Endodermal cell (in vitro differentiated cells): ENCODE results near the gene GPR39. TPM values are rescaled to one million over a fixed set of nuclear protein-coding genes. Genes with fewer than 3 reads are reported as not detected.

Experiments
- DNase-seq: peaks from one replicate; pipeline ENCODE4 v3.0.0-alpha.2; 2017
- H3K27ac ChIP-seq: 2 replicates; pipeline ENCODE4 v1.5.1; 2013; ENCODE audit warnings: mild to moderate bottlenecking, low read depth, low read length, moderate library complexity
- H3K27me3 ChIP-seq: 2 replicates; pipeline ENCODE4 v1.6.1; 2013; ENCODE audit warnings: mild to moderate bottlenecking, low read length, moderate library complexity; ENCODE audit not compliant: insufficient read depth, control insufficient read depth, poor library complexity, severe bottlenecking
- H3K36me3 ChIP-seq: 2 replicates; pipeline ENCODE4 v1.7.0; 2013; ENCODE audit warnings: mild to moderate bottlenecking, low read length, moderate library complexity; ENCODE audit not compliant: control insufficient read depth, insufficient read depth
- H3K4me1 ChIP-seq: one replicate; pipeline ENCODE4 v1.7.0; 2013; ENCODE audit warnings: low read length; ENCODE audit not compliant: control insufficient read depth, insufficient read depth
- H3K4me3 ChIP-seq: 2 replicates; pipeline ENCODE4 v1.5.1; 2013; ENCODE audit warnings: mild to moderate bottlenecking, low read length, moderate library complexity
- H3K9ac ChIP-seq: 2 replicates; pipeline ENCODE4 v1.6.1; 2013; ENCODE audit warnings: mild to moderate bottlenecking, low read length, moderate library complexity; ENCODE audit not compliant: poor library complexity, severe bottlenecking; ENCODE audit errors: extremely low read depth
- H3K9me3 ChIP-seq: 2 replicates; pipeline ENCODE4 v1.6.1; 2013; ENCODE audit warnings: mild to moderate bottlenecking, low read length, moderate library complexity; ENCODE audit not compliant: control insufficient read depth
- H3K27ac Mint-ChIP-seq: 2 replicates; pipeline ENCODE4 v1.8.0; 2020; ENCODE audit warnings: mixed read lengths
- H3K27me3 Mint-ChIP-seq: 2 replicates; pipeline ENCODE4 v1.8.0; 2021; ENCODE audit warnings: mild to moderate bottlenecking, mixed read lengths; ENCODE audit not compliant: insufficient read depth
- H3K36me3 Mint-ChIP-seq: 2 replicates; pipeline ENCODE4 v1.8.0; 2020; ENCODE audit warnings: low read depth, mixed read lengths
- H3K4me1 Mint-ChIP-seq: 2 replicates; pipeline ENCODE4 v1.8.0; 2020; ENCODE audit warnings: mixed read lengths
- H3K4me3 Mint-ChIP-seq: 2 replicates; pipeline ENCODE4 v1.8.0; 2020; ENCODE audit warnings: mild to moderate bottlenecking, moderate library complexity, mixed read lengths
- H3K9me3 Mint-ChIP-seq: 2 replicates; pipeline ENCODE4 v1.8.0; 2020; ENCODE audit warnings: mild to moderate bottlenecking, mixed read lengths
- CTCF ChIP-seq: fragments of 200-600 bp; sonication (generic); conservative IDR thresholded peaks from 2 replicates; pipeline ENCODE4 v1.5.0; 2021; ENCODE audit warnings: antibody characterized with exemption, mild to moderate bottlenecking
- WGBS, 2 experiments: methylation state at CpG; one replicate each; pipeline versions ENCODE4 v1.1.5 to v1.1.7; 2013; ENCODE audit warnings: missing lambda C conversion rate in 2 of 2, mixed read lengths in 1 of 2; ENCODE audit not compliant: insufficient coverage in 1 of 2, insufficient read length in 1 of 2; 5-methylcytosine and 5-hydroxymethylcytosine counted together
- total RNA-seq, 2 donors: library from RNA; stranded (reverse); fragmentation: NEBNext Ultra II Directional in 1 of 2; extraction: Animal tissue kit (Norgen Biotek cat#: 25700) in 1 of 2; gene quantifications; 2 replicates in 1 of 2; 3 replicates in 1 of 2; pipeline ENCODE4 v1.2.1, GENCODE V29; 2021

Gene GPR39
- total RNA-seq, 2 donors from 2014 or later, result 9.4 to 14.6 TPM

DNA sequence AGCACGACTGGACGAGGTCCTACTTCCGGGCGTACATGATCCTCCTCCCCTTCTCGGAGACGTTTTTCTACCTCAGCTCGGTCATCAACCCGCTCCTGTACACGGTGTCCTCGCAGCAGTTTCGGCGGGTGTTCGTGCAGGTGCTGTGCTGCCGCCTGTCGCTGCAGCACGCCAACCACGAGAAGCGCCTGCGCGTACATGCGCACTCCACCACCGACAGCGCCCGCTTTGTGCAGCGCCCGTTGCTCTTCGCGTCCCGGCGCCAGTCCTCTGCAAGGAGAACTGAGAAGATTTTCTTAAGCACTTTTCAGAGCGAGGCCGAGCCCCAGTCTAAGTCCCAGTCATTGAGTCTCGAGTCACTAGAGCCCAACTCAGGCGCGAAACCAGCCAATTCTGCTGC lies 228.6 kb downstream of the GPR39 start:
- H3K27me3 ChIP-seq, result no peaks in the 10 kb centered on the region
- H3K4me1 ChIP-seq, result peaks cover 15% of the 10 kb centered on the region
- no peak overlapping the region for H3K4me3 ChIP-seq
- peaks cover 21% of the 10 kb centered on the region for H3K4me1 Mint-ChIP-seq
- H3K9ac ChIP-seq, result no peak overlapping the region
- peak overlapping the region; percentile 58 for H3K27ac ChIP-seq
- peak overlapping the region; percentile 52 for H3K27ac Mint-ChIP-seq
- no peak for TF ChIP-seq CTCF
- H3K27me3 Mint-ChIP-seq, result no peaks in the 10 kb centered on the region
- no peaks in the 10 kb centered on the region for H3K9me3 ChIP-seq
- peaks cover 4% of the 10 kb centered on the region for H3K36me3 ChIP-seq
- WGBS, 2 experiments, result 95 to 97% methylated on average over 33 to 35 of the region's 35 CpGs
- H3K4me3 Mint-ChIP-seq, result no peak overlapping the region
- no peaks in the 10 kb centered on the region for H3K9me3 Mint-ChIP-seq
- DNase-seq, result no peak
- H3K36me3 Mint-ChIP-seq, result peaks cover 3% of the 10 kb centered on the region

- TF ChIP-seq CTCF, result no peak
- Mint-ChIP-seq H3K4me3 (no peak overlapping the region), H3K27me3 (no peaks in the 10 kb centered on the region), H3K9me3 (no peaks in the 10 kb centered on the region), H3K27ac (no peak overlapping the region), H3K4me1 (peaks cover 22% of the 10 kb centered on the region), H3K36me3 (peaks cover 3% of the 10 kb centered on the region)
- no peaks in the 10 kb centered on the region for H3K9me3 ChIP-seq
- peaks cover 4% of the 10 kb centered on the region for H3K36me3 ChIP-seq
- WGBS, 2 experiments, result 90 to 98% methylated on average over 8 to 18 of the region's 18 CpGs
- no peak overlapping the region for H3K9ac ChIP-seq
- H3K4me1 ChIP-seq, result peaks cover 15% of the 10 kb centered on the region
- DNase-seq, result no peak
- H3K4me3 ChIP-seq, result no peak overlapping the region
- H3K27me3 ChIP-seq, result peaks cover 3% of the 10 kb centered on the region
- peak overlapping the region; percentile 58 for H3K27ac ChIP-seq
Observed at GRCh38 chr2:132645722-132646539, 229.3 kb downstream of the GPR39 start.

DNA sequence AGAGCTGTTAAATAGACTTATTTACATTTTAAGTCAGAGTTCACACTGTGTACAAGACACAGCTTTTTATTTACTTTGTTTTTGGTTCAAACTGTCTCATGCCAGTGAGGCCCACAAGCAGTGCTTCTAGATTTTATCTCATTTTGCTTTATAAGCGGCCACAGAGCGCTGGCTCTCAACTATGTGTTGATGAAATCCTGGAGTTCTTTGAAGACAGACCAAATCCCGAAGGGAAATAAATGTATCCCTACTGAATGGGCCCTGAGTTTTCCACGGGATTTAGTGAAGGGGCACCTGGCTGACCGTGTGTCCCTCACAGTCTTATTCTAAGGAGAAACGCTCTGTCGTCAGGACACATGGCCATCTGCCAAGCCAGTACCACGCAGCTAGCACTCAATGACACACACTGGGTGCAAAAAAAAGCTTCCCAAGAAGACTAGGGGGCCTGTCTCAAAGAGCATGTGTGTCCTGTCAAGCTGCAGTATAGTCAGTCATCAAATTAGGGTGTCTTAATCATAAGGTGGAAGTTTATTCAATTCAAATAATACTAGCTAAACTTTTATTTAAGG lies 230.0 kb downstream of the GPR39 start:
- no peak for DNase-seq
- 90 to 91% methylated on average over 7 to 8 of the region's 8 CpGs for WGBS, 2 experiments
- H3K9ac ChIP-seq, result no peak overlapping the region
- H3K27me3 Mint-ChIP-seq, result peaks cover 5% of the 10 kb centered on the region
- H3K4me1 ChIP-seq, result peaks cover 12% of the 10 kb centered on the region
- peaks cover 10% of the 10 kb centered on the region for H3K27me3 ChIP-seq
- H3K9me3 Mint-ChIP-seq, result no peaks in the 10 kb centered on the region
- H3K36me3 Mint-ChIP-seq, result peaks cover 3% of the 10 kb centered on the region
- no peak overlapping the region for H3K4me3 Mint-ChIP-seq
- peaks cover 23% of the 10 kb centered on the region for H3K4me1 Mint-ChIP-seq
- no peak for TF ChIP-seq CTCF
- no peak overlapping the region for H3K4me3 ChIP-seq
- H3K27ac ChIP-seq, result no peak overlapping the region
- no peak overlapping the region for H3K27ac Mint-ChIP-seq
- H3K9me3 ChIP-seq, result no peaks in the 10 kb centered on the region
- peaks cover 4% of the 10 kb centered on the region for H3K36me3 ChIP-seq
